Stimulated activated CD8-positive, alpha-beta memory T cell treated with anti-CD3 and anti-CD28 coated beads, Interleukin-4, amount 100 ng/mL, for 4 hours (primary cell): ENCODE measurements around the gene KATNAL2.
"Not testable (repeated sequence)": the region's sequence is repeated elsewhere in the genome, so short reads cannot be mapped to it uniquely, and the experiment has no call there.

Source experiments
- DNase-seq, 2 donors: peaks; one replicate each; pipeline ENCODE4 v3.0.0-alpha.2; 2020; ENCODE audit warnings: low read depth in 2 of 2, low spot score in 1 of 2

Gene KATNAL2

GRCh38 chr18:46939337-46939963, 22.0 kb downstream of the KATNAL2 start:
- DNase-seq = no peak

- no peak for DNase-seq
Measured at GRCh38 chr18:46939998-46940571, 22.7 kb downstream of the KATNAL2 start.

GRCh38 chr18:46942646-46943045, 25.2 kb downstream of the KATNAL2 start:
- DNase-seq = no peak

- no peak for DNase-seq
Measured at GRCh38 chr18:46946656-46947282, 29.4 kb downstream of the KATNAL2 start.

GRCh38 chr18:46950064-46950656, 32.8 kb downstream of the KATNAL2 start:
- no peak for DNase-seq

GRCh38 chr18:46953195-46953594, 35.8 kb downstream of the KATNAL2 start:
- DNase-seq = no peak

GRCh38 chr18:46958209-46958608, 40.8 kb downstream of the KATNAL2 start:
- DNase-seq = no peak

- DNase-seq = not testable (repeated sequence)
Measured at GRCh38 chr18:46963656-46964578, 46.5 kb downstream of the KATNAL2 start.

GRCh38 chr18:46964579-46965293, 47.3 kb downstream of the KATNAL2 start:
- not testable (repeated sequence) for DNase-seq

- not testable (repeated sequence) for DNase-seq
Measured at GRCh38 chr18:46966266-46966665, 48.9 kb downstream of the KATNAL2 start.

GRCh38 chr18:46969551-46969950, 52.1 kb downstream of the KATNAL2 start:
- DNase-seq = not testable (repeated sequence)

GRCh38 chr18:47019870-47020269, 102.5 kb downstream of the KATNAL2 start:
- not testable (repeated sequence) for DNase-seq

GRCh38 chr18:47020757-47021156, 103.4 kb downstream of the KATNAL2 start:
- DNase-seq = not testable (repeated sequence)

GRCh38 chr18:47022821-47023220, 105.4 kb downstream of the KATNAL2 start:
- DNase-seq = not testable (repeated sequence)

GRCh38 chr18:47023769-47024465, 106.5 kb downstream of the KATNAL2 start:
- not testable (repeated sequence) for DNase-seq

- not testable (repeated sequence) for DNase-seq
Measured at GRCh38 chr18:47025557-47026174, 108.3 kb downstream of the KATNAL2 start.

- DNase-seq = not testable (repeated sequence)
Measured at GRCh38 chr18:47028738-47029137, 111.3 kb downstream of the KATNAL2 start.

GRCh38 chr18:47029684-47030353, 112.4 kb downstream of the KATNAL2 start:
- not testable (repeated sequence) for DNase-seq

GRCh38 chr18:47030887-47031286, 113.5 kb downstream of the KATNAL2 start:
- DNase-seq = not testable (repeated sequence)
